HG03045 (cell line): ENCODE measurements around the gene CANX.
"Not testable (repeated sequence)": the region's sequence is repeated elsewhere in the genome, so short reads cannot be mapped to it uniquely, and the experiment has no call there.

Experiments used
- ATAC-seq: cut with Tn5 transposase; IDR thresholded peaks from one replicate; pipeline ENCODE4 v1.9.1; 2021; ENCODE audit warnings: mild to moderate bottlenecking, moderate library complexity; ENCODE audit not compliant: unreplicated experiment

Gene CANX

DNA sequence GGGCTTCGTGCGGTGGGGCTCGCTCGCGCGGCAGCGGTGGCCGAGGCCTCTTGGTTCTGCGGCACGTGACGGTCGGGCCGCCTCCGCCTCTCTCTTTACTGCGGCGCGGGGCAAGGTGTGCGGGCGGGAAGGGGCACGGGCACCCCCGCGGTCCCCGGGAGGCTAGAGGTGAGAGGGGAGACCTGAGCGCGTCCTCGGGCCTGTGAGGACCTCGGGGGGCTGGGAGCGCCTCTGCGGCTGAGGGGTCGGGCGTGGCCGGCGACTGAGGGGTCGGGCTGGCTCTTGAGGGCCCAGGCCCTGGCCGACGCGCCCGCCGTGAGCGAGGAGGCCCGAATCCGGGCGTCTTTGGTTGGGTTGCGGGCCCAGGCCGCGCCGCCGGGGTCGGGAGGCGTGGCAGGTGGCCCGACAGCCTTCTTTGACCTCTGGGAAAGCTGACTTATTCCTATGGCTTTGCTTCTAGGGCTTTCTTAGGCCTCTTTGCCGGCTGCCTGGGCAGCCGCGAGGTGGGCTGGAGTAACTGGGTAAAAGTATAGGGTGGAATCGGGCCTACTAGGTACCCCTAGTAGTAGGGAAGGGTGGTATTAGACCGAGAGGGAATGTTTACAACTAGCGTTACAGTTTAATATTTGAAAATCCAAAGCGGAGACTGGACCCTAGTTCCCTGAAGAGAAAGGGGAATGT lies at the start of gene CANX:
TSS of gene CANX (plus strand) at position 33 of the 681 bp plus-strand sequence. CDS start 6,715 bp downstream, outside the sequence.
- no peak for ATAC-seq

DNA sequence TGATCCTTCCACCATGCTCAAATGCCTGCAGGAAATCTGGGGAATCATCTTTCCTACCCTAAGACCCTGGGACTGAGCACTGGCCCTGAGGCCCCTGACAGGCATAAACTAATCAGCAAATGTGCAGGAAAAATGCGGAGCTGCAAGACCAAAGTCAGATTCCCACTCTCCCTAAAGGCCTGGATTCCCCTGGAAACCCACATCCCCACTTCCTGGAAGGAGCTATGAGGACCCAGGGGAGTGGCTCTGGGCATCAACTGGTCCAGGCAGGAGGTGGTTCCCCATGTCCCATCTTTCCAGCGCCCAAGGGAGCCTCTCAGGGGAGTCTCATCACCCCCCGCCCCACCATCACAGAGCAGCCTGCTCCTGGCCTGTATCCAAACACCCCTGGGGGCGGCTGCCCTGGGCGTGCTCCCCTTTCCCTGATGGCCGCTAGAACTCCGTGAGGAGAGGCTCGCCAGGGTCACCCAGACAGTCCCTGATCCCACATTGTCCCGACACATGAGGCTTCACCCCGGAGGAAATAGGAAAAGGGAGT lies 49.5 kb upstream of the CANX start:
- not testable (repeated sequence) for ATAC-seq

- not testable (repeated sequence) for ATAC-seq
Observed at GRCh38 chr5:179650245-179650644, 48.5 kb upstream of the CANX start.

- not testable (repeated sequence) for ATAC-seq
Observed at GRCh38 chr5:179653135-179653534, 45.6 kb upstream of the CANX start.

DNA sequence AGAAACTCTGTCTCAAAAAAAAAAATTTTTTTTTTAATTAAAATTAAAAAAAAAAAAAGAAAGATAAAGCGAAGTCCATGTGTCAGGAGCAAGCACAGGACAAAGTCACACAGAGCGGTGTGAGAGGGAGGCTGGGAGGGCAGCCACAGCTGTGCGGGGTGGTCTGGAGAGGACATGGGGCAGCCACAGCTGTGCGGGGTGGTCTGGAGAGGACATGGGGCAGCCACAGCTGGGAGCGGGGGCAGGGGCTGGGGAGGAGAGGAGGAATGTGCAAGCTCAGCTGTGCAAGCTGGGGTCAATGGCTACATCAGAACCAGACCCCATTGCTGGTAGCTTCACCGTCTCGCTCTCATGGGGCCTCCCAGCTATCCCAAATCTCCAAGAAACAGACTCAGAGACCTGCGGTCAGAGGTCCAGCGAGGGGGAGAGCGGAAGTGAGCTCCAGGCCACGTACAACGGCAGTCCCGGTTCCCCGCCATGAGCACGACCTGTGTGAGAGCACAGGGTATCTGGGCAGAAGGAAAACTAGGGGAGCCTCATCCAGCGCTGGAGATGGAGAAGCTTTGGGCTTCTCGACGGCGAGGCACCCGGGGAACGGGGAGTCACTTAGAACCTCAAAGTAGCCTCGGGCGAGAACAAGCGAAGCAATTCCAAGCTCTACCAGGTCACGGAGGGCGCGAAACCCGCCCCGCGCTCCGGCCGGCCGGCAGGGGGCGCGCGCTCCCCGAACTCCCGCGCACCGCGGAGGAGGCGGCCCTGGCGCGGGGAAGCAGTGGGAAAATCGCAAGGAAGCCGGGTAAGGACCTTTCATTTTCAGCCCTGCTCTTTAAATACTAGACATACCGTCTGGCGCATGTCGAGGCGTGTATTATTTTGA lies 41.2 kb upstream of the CANX start:
- ATAC-seq: peak; percentile 87

DNA sequence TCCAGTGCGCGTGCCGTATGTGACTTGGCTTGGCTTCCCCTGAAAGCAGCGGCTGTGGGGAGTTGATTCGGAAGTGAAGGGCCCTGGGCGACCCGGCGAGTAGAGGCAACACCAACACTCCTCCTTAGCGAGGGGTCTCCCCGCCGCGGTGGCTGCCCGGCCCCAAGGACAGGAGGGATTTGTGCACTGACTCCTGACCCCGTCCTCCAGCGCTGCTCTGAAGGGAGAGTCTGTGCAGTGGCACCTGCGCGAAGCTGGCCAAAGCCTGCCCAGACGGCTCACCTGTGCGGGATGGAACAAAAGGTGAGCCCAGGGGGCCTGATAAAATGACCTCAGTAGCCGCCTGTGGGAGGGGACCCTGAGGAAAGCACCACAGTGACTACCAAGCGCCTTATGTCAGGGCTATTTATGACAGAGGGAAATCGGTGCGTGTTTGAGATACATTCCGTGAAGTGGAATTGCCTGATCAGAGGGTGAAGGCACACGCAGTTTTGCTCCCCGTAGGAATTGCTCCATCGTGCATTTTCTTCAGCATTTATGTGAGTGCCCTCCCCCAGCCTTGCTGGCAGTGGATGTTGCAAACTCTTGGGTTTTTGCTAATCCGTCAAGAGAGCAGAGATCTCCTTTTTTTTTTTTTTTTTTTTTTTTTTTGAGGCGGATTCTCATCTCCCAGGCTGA lies 40.4 kb upstream of the CANX start:
- peak; percentile 51 for ATAC-seq

- ATAC-seq: not testable (repeated sequence)
Observed at GRCh38 chr5:179661647-179662046, 37.1 kb upstream of the CANX start.

- no peak for ATAC-seq
Observed at GRCh38 chr5:179668391-179668790, 30.4 kb upstream of the CANX start.

DNA sequence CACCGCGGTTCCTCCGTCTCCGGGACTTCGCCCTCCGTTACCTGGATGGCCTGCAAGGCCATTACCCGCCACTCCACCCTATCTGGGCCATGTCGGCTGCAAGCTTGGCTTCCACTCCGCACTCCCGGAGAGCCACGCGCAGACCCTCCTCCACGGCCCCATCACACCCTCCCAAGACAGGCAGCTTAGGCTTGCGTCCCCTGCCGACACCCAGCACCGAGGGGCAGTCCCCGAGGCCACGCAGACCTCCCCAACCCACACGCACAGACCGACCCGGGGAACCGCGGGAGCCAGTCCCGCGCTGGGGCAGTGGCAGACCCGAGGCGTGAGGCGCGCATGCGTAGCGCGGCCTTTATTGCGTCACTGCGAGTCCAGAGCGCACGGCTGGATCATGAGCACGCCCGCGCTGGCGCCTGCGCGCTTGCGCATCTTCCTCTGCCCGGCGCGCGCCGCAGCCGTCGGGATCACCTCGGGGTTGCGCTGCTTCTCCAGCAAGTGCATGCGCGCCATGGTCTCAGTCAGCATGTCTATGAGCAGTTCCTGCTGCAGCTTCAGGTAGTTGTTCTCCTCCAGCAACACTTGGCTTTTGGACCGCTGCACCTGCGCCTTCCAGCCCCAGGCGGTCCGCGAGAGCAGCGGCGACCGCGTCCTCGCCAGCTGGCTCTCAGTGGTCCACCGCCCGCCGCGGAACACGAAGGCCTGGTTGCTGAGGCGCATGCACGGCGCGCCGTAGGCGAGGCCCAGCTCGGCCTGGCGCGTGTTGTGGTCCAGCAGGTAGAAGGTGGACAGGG lies 20.3 kb upstream of the CANX start:
- peak; percentile 89 for ATAC-seq

GRCh38 chr5:179679014-179679674 lies 19.6 kb upstream of the CANX start:
- ATAC-seq: peak; percentile 40

GRCh38 chr5:179680014-179680779 lies 18.6 kb upstream of the CANX start:
- no peak for ATAC-seq

DNA sequence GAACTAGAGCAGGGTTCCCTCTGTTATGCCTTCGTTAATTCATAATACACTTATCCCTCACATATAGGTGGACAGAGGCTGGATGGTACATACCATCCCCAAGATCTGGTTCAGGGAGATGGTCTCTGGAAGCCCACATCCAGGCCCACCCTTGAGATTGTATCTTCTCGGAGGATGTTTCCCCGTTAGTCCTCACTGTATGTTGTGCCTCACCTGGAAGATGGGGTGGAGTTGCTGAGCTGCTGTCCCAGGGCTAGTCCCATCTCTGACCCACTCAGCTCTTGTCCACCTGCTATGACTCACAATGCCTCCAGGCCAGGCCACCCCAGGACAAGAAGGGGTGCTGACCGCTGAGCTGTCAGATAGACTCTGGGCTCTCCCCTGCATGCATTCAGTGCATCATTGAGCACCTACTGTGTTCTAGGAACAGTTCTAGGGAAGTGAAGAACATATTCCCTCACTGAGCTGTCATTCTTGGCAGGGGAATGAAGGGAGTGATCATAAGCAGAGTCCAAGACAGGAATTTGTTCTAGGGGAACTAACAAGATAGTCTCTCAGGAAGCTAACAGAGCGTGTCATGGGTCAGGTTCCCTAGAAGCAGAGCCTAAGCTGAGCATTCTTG lies 17.9 kb upstream of the CANX start, which contains the start of gene CBY3:
TSS of gene CBY3 (minus strand) at position 255 of the 622 bp plus-strand sequence. CDS start at position 139, 116 bp downstream.
- ATAC-seq: no peak

DNA sequence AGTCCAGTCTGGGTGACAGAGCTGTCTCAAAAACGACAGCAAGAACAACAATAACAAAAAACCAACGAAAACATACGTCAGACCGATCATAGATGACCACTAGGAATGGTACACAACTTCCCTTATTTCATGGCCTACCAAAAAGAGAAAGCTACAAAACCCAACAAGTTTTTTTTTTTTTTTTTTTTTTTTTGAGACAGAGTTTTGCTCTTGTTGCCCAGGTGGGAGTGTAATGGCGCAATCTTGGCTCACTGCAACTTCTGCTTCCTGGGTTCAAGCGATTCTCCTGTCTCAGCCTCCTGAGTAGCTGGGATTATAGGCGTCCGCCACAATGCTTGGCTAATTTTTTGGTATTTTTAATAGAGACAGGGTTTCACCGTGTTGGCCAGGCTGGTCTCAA lies 9.6 kb upstream of the CANX start:
- ATAC-seq: not testable (repeated sequence)

DNA sequence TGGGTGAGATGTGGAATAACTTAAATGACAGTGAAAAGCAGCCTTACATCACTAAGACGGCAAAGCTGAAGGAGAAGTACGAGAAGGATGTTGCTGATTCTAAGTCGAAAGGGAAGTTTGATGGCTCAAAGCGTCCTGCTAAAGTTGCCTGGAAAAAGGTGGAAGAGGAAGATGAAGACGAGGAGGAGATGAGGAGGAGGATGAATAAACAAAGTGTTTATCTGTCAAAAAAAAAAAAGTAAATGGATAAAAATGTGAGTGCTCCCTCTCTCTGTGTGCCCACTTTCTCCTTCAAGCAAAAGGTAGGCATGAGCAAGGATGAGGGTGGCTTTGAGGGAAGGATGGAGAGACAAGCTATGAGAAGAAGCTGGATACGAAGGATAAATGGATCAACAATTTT lies 4.2 kb upstream of the CANX start:
- ATAC-seq: no peak

GRCh38 chr5:179696603-179697002 lies 2.2 kb upstream of the CANX start:
- no peak for ATAC-seq

- ATAC-seq: no peak
Observed at GRCh38 chr5:179697108-179697507, 1.7 kb upstream of the CANX start.

GRCh38 chr5:179697543-179697942 lies 1.2 kb upstream of the CANX start:
- not testable (repeated sequence) for ATAC-seq
